ENCODE measurements around the gene PUS10. TPM values are rescaled to one million over a fixed set of nuclear protein-coding genes. Genes with fewer than 3 reads are reported as not detected.
A peak's percentile ranks its signal among the peaks of the same experiment; 100 is the strongest.

PUS10 gene
- total and polyA plus RNA-seq, 2 of the 4 experiments (the other 2 are of a cell fraction): 4.4 to 5.7 TPM

- no peak overlapping the region for H4K5ac ChIP-seq (ENCODE audit: low read depth, low read length)
- H3K23ac ChIP-seq (ENCODE audit: low read depth, low read length): no peak overlapping the region
- intact Hi-C loops (cut with micrococcal nuclease): no loop called here
- H3K18ac ChIP-seq (ENCODE audit: low read depth, low read length): no peak overlapping the region
- no peaks in the 10 kb centered on the region for H3K27me3 ChIP-seq (ENCODE audit: control insufficient read depth, insufficient read depth, low read length)
- H2AK9ac ChIP-seq (replicated peaks; ENCODE audit: low read depth, low read length, poor library complexity): peak overlapping the region; percentile 45
- ChIA-PET CTCF (no interaction called here), POLR2A (ENCODE audit: unreplicated experiment) (no interaction called here)
- dilution Hi-C loops (cut with HindIII; ENCODE audit: low sequenced_read_pairs, unreplicated experiment): no loop called here
- H3K4me2 ChIP-seq (ENCODE audit: low read depth, low read length): no peak overlapping the region
- no peak overlapping the region for H4K91ac ChIP-seq (ENCODE audit: insufficient read depth, low read depth, low read length)
- no peak for DNase-seq
- no peak overlapping the region for H2BK5ac ChIP-seq (ENCODE audit: low read depth, low read length, poor library complexity, severe bottlenecking)
- no peak overlapping the region for H2BK120ac ChIP-seq (ENCODE audit: low read depth, low read length)
- no peak overlapping the region for H3K4ac ChIP-seq (ENCODE audit: low read depth, low read length)
- H3K4me3 ChIP-seq (ENCODE audit: insufficient read depth, low read depth, low read length): no peak overlapping the region
- H2AFZ ChIP-seq (replicated peaks; ENCODE audit: low read length, poor library complexity): no peak overlapping the region
- H4K20me1 ChIP-seq (ENCODE audit: insufficient read depth, low read length): no peaks in the 10 kb centered on the region
- no peak overlapping the region for H3K9ac ChIP-seq (ENCODE audit: low read depth, low read length)
- no peaks in the 10 kb centered on the region for H3K79me1 ChIP-seq (ENCODE audit: low read depth in 1 of 2, low read length in 2 of 2)
- H4K8ac ChIP-seq (ENCODE audit: low read depth in 2 of 2, low read length in 2 of 2): no peak overlapping the region
- no peak overlapping the region for H2BK15ac ChIP-seq (ENCODE audit: low read depth, low read length)
- ATAC-seq (ENCODE audit: low read depth): no peak
- no peaks in the 10 kb centered on the region for H3K4me1 ChIP-seq (ENCODE audit: control insufficient read depth, insufficient read depth, low read length)
- BruUV-seq (replicated peaks): no TSS peak
- H2BK20ac ChIP-seq (ENCODE audit: low read depth, low read length): no peak overlapping the region
- H3K27ac ChIP-seq (ENCODE audit: insufficient read depth, low read length): no peak overlapping the region
- no peak overlapping the region for H3K56ac ChIP-seq (ENCODE audit: extremely low read depth, insufficient read depth, low read length)
- H3K36me3 ChIP-seq (ENCODE audit: control insufficient read depth, insufficient read depth, low read length): 0 out of 2 replicates have a peak, but pooled peaks cover 1% of the 10 kb centered on the region
- TF ChIP-seq CEBPB (IDR thresholded peaks at IDR 0.05; ENCODE audit: low read depth, low read length) (no peak), RFX5 (IDR thresholded peaks at IDR 0.05; ENCODE audit: low read depth, low read length) (no peak), NFE2L2 (IDR thresholded peaks at IDR 0.05; ENCODE audit: low read depth, low read length) (no peak), POLR2A (IDR thresholded peaks at IDR 0.05; ENCODE audit: low read depth, low read length) (no peak), SMC3 (IDR thresholded peaks at IDR 0.05; ENCODE audit: low read depth, low read length) (no peak), CHD1 (IDR thresholded peaks at IDR 0.05; ENCODE audit: low read depth, low read length) (no peak), MXI1 (IDR thresholded peaks at IDR 0.05; ENCODE audit: borderline replicate concordance, low read depth, low read length) (no peak), USF2 (IDR thresholded peaks at IDR 0.05; ENCODE audit: low read depth, low read length) (no peak), BHLHE40 (IDR thresholded peaks at IDR 0.05; ENCODE audit: low read depth, low read length) (no peak), MAFK (IDR thresholded peaks at IDR 0.05; ENCODE audit: low read depth, low read length) (no peak), RAD21 (IDR thresholded peaks at IDR 0.05; ENCODE audit: low read length) (no peak), RCOR1 (IDR thresholded peaks at IDR 0.05; ENCODE audit: insufficient replicate concordance, low read length) (no peak), MAZ (IDR thresholded peaks at IDR 0.05; ENCODE audit: borderline replicate concordance, low read depth, low read length) (no peak), FOS (IDR thresholded peaks at IDR 0.05; ENCODE audit: low read depth, low read length) (no peak)
- TF ChIP-seq, protein P1, sequence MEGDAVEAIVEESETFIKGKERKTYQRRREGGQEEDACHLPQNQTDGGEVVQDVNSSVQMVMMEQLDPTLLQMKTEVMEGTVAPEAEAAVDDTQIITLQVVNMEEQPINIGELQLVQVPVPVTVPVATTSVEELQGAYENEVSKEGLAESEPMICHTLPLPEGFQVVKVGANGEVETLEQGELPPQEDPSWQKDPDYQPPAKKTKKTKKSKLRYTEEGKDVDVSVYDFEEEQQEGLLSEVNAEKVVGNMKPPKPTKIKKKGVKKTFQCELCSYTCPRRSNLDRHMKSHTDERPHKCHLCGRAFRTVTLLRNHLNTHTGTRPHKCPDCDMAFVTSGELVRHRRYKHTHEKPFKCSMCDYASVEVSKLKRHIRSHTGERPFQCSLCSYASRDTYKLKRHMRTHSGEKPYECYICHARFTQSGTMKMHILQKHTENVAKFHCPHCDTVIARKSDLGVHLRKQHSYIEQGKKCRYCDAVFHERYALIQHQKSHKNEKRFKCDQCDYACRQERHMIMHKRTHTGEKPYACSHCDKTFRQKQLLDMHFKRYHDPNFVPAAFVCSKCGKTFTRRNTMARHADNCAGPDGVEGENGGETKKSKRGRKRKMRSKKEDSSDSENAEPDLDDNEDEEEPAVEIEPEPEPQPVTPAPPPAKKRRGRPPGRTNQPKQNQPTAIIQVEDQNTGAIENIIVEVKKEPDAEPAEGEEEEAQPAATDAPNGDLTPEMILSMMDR (conservative IDR thresholded peaks at IDR 0.05; ENCODE audit: low read depth, low read length): no peak
- TF ChIP-seq, protein P2, sequence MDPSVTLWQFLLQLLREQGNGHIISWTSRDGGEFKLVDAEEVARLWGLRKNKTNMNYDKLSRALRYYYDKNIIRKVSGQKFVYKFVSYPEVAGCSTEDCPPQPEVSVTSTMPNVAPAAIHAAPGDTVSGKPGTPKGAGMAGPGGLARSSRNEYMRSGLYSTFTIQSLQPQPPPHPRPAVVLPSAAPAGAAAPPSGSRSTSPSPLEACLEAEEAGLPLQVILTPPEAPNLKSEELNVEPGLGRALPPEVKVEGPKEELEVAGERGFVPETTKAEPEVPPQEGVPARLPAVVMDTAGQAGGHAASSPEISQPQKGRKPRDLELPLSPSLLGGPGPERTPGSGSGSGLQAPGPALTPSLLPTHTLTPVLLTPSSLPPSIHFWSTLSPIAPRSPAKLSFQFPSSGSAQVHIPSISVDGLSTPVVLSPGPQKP (IDR thresholded peaks at IDR 0.05; ENCODE audit: borderline replicate concordance, low read depth, low read length): no peak
- H2AK5ac ChIP-seq (ENCODE audit: low read depth, low read length): no peak overlapping the region
- in situ Hi-C loops (cut with MboI; ENCODE audit: low sequenced_read_pairs): no loop called here
- H3K9me3 ChIP-seq (ENCODE audit: control insufficient read depth, insufficient read depth, low read length): no peaks in the 10 kb centered on the region
- no peaks in the 10 kb centered on the region for H3K9me1 ChIP-seq (ENCODE audit: insufficient read depth, low read length)
- H3K14ac ChIP-seq (replicated peaks; ENCODE audit: low read depth, low read length): no peak overlapping the region
- WGBS, 2 experiments (ENCODE audit: extremely low coverage in 2 of 2, insufficient read length in 1 of 2): 97% methylated on average over 5 of the region's 7 CpGs; no CpG with 5 or more reads in 1 of the 2 experiments
These were observed 79.8 kb downstream of the PUS10 start for GRCh38 chr2:60938301-60938700.
